Measurements from ENCODE around the gene BFSP2. TPM values are rescaled to one million over a fixed set of nuclear protein-coding genes. Genes with fewer than 3 reads are reported as not detected.
A peak's percentile ranks its signal among the peaks of the same experiment; 100 is the strongest.

The BFSP2 gene
- total RNA-seq, 1 experiment from 2014 or later, result 0.67 TPM

DNA sequence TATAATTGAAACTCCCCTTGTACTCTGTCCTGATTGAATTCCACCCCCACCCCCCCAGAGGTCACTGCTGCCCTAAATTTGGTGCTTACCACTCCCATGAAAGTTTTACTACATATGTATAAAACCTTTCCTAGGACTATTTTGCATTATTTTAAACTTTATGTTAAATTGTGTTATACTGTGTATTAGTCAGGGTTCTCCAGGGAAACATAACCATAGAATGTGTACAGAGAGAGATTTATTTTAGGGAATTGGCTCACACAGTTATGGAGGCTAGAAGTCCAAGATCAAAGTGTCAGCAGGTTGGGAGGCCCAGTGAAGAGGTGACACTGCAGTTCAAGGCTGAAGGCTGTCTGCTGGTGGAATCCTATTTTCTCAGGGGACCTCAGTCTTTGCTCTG, 29.2 kb downstream of the BFSP2 start:
- ChIA-PET CTCF (no interaction called here), POLR2A (no interaction called here)
- in situ Hi-C loops (cut with HindIII; ENCODE audit: low pct_unique_long_range_greater_than_20kb, low sequenced_read_pairs), result no loop called here
- H3K9me3 ChIP-seq (ENCODE audit: control insufficient read depth, insufficient read depth, low read depth, low read length), result no peaks in the 10 kb centered on the region
- ATAC-seq, result no peak
- no peak overlapping the region for H3K4me3 ChIP-seq (ENCODE audit: low read depth in 2 of 2, low read length in 2 of 2)
- intact Hi-C loops (cut with micrococcal nuclease; ENCODE audit: unreplicated experiment), result no loop called here
- H3K4me1 ChIP-seq (ENCODE audit: control insufficient read depth, insufficient read depth, low read length), result peaks cover 12% of the 10 kb centered on the region
- no peaks in the 10 kb centered on the region for H3K27me3 ChIP-seq (ENCODE audit: control insufficient read depth, insufficient read depth, low read length)
- TF ChIP-seq, protein P1, sequence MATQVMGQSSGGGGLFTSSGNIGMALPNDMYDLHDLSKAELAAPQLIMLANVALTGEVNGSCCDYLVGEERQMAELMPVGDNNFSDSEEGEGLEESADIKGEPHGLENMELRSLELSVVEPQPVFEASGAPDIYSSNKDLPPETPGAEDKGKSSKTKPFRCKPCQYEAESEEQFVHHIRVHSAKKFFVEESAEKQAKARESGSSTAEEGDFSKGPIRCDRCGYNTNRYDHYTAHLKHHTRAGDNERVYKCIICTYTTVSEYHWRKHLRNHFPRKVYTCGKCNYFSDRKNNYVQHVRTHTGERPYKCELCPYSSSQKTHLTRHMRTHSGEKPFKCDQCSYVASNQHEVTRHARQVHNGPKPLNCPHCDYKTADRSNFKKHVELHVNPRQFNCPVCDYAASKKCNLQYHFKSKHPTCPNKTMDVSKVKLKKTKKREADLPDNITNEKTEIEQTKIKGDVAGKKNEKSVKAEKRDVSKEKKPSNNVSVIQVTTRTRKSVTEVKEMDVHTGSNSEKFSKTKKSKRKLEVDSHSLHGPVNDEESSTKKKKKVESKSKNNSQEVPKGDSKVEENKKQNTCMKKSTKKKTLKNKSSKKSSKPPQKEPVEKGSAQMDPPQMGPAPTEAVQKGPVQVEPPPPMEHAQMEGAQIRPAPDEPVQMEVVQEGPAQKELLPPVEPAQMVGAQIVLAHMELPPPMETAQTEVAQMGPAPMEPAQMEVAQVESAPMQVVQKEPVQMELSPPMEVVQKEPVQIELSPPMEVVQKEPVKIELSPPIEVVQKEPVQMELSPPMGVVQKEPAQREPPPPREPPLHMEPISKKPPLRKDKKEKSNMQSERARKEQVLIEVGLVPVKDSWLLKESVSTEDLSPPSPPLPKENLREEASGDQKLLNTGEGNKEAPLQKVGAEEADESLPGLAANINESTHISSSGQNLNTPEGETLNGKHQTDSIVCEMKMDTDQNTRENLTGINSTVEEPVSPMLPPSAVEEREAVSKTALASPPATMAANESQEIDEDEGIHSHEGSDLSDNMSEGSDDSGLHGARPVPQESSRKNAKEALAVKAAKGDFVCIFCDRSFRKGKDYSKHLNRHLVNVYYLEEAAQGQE (IDR thresholded peaks at IDR 0.05; ENCODE audit: insufficient read depth in 1 of 2, low read depth in 2 of 2, low read length in 1 of 2), result no peak
- TF ChIP-seq, protein P2, sequence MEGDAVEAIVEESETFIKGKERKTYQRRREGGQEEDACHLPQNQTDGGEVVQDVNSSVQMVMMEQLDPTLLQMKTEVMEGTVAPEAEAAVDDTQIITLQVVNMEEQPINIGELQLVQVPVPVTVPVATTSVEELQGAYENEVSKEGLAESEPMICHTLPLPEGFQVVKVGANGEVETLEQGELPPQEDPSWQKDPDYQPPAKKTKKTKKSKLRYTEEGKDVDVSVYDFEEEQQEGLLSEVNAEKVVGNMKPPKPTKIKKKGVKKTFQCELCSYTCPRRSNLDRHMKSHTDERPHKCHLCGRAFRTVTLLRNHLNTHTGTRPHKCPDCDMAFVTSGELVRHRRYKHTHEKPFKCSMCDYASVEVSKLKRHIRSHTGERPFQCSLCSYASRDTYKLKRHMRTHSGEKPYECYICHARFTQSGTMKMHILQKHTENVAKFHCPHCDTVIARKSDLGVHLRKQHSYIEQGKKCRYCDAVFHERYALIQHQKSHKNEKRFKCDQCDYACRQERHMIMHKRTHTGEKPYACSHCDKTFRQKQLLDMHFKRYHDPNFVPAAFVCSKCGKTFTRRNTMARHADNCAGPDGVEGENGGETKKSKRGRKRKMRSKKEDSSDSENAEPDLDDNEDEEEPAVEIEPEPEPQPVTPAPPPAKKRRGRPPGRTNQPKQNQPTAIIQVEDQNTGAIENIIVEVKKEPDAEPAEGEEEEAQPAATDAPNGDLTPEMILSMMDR (IDR thresholded peaks at IDR 0.05), result no peak
- TF ChIP-seq POLR2AphosphoS5 (IDR thresholded peaks at IDR 0.05; ENCODE audit: low read depth, low read length) (no peak), TCF7L2 (IDR thresholded peaks at IDR 0.05; ENCODE audit: low read depth, low read length) (no peak), SIN3A (IDR thresholded peaks at IDR 0.05; ENCODE audit: borderline replicate concordance, insufficient read depth, low read depth, low read length) (no peak)
- H3K27ac ChIP-seq (ENCODE audit: low read length), result peak overlapping the region; percentile 75
- H3K36me3 ChIP-seq (ENCODE audit: control insufficient read depth, insufficient read depth, low read length), result no peaks in the 10 kb centered on the region
- DNase-seq (ENCODE audit: low read depth, low spot score), result no peak
- BruUV-seq (replicated peaks), result no TSS peak

DNA sequence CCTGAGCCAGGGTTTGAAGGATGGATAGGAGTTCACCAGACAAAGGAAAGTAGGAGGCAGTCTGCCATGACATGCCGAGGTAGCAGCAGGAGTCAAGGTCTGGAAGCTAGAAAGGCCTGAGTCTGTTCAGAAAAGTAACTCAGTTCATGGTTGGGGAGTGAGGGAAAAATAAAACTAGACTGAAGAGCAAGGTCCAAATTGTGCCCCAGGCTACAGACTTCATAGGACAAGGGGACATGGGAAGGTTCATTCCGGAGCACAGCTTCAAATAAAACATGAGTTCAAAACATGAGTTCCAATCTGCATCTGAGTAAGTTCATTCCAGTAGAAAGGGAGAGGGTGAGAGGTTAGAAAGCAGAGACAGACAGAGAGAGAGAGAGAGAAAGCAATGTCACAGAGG, 39.7 kb downstream of the BFSP2 start:
- no TSS peak for BruUV-seq (replicated peaks)
- peaks cover 30% of the 10 kb centered on the region for H3K4me1 ChIP-seq (ENCODE audit: control insufficient read depth, insufficient read depth, low read length)
- in situ Hi-C loops (cut with HindIII; ENCODE audit: low pct_unique_long_range_greater_than_20kb, low sequenced_read_pairs), result no loop called here
- TF ChIP-seq POLR2AphosphoS5 (IDR thresholded peaks at IDR 0.05; ENCODE audit: low read depth, low read length) (no peak), TCF7L2 (IDR thresholded peaks at IDR 0.05; ENCODE audit: low read depth, low read length) (no peak), SIN3A (IDR thresholded peaks at IDR 0.05; ENCODE audit: borderline replicate concordance, insufficient read depth, low read depth, low read length) (no peak)
- TF ChIP-seq, protein P2 (IDR thresholded peaks at IDR 0.05), result no peak
- TF ChIP-seq, protein P1 (IDR thresholded peaks at IDR 0.05; ENCODE audit: insufficient read depth in 1 of 2, low read depth in 2 of 2, low read length in 1 of 2), result no peak
- ATAC-seq, result no peak
- H3K36me3 ChIP-seq (ENCODE audit: control insufficient read depth, insufficient read depth, low read length), result no peaks in the 10 kb centered on the region
- peak overlapping the region; percentile 92 for H3K27ac ChIP-seq (ENCODE audit: low read length)
- H3K27me3 ChIP-seq (ENCODE audit: control insufficient read depth, insufficient read depth, low read length), result no peaks in the 10 kb centered on the region
- DNase-seq (ENCODE audit: low read depth, low spot score), result no peak
- H3K4me3 ChIP-seq (ENCODE audit: low read depth in 2 of 2, low read length in 2 of 2), result no peak overlapping the region
- intact Hi-C loops (cut with micrococcal nuclease; ENCODE audit: unreplicated experiment), result no loop called here
- CTCF ChIA-PET, result no interaction called here
- no peaks in the 10 kb centered on the region for H3K9me3 ChIP-seq (ENCODE audit: control insufficient read depth, insufficient read depth, low read depth, low read length)
- POLR2A ChIA-PET, result no interaction called here

Data from Panc1 (cell line).